HFF-Myc (cell line): ENCODE measurements around the gene CHTOP.

ENCODE experiments used
- DNase-seq: peaks from one replicate; pipeline ENCODE4 v3.0.0-alpha.2; 2011; ENCODE audit warnings: low read depth; ENCODE audit errors: extremely low read depth
- H3K4me3 ChIP-seq: replicated peaks from 2 replicates; pipeline ENCODE4 v1.5.1; 2011; ENCODE audit warnings: low read depth, mild to moderate bottlenecking, control low read depth, low read length
- TF ChIP-seq, protein P1 (sequence below): IDR thresholded peaks from 2 replicates; pipeline ENCODE4 v1.5.1; 2012; ENCODE audit warnings: mild to moderate bottlenecking, low read depth, low read length, control low read depth; ENCODE audit errors: missing control alignments

Gene CHTOP

DNA sequence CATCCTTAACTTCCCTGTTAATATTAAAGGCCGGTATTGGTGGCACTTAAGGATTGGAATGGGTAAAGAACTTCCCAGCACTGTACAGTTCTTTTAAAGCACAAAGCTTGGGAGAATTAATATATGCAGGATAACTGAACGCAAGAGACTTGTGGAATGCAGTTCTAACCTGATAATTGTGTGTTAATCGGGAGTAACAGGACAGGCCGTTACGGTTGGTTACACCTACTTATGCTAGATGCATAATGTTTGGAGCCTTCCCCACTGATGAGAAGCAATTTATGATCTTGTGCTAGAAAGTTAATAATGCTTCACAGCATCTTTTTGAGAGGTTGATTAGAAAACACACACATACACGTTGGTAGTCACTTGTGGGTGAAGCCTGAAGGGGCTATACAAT is 7.0 kb downstream of the CHTOP start:
- no peak overlapping the region for H3K4me3 ChIP-seq
- DNase-seq: no peak
- TF ChIP-seq, protein P1, sequence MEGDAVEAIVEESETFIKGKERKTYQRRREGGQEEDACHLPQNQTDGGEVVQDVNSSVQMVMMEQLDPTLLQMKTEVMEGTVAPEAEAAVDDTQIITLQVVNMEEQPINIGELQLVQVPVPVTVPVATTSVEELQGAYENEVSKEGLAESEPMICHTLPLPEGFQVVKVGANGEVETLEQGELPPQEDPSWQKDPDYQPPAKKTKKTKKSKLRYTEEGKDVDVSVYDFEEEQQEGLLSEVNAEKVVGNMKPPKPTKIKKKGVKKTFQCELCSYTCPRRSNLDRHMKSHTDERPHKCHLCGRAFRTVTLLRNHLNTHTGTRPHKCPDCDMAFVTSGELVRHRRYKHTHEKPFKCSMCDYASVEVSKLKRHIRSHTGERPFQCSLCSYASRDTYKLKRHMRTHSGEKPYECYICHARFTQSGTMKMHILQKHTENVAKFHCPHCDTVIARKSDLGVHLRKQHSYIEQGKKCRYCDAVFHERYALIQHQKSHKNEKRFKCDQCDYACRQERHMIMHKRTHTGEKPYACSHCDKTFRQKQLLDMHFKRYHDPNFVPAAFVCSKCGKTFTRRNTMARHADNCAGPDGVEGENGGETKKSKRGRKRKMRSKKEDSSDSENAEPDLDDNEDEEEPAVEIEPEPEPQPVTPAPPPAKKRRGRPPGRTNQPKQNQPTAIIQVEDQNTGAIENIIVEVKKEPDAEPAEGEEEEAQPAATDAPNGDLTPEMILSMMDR: no peak

DNA sequence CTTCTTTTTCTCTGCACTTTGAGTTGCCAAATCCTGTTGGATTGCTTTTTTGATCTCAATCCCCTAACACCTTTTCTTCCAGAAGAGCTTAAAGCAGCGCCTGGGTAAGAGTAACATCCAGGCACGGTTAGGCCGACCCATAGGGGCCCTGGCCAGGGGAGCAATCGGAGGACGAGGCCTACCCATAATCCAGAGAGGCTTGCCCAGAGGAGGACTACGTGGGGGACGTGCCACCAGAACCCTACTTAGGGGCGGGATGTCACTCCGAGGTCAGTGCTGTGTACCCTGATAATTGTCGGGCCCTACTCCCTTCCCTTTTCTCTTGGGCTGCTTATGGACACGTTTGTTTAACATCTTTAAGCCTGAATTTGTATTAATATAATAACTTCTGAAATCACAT is 8.3 kb downstream of the CHTOP start:
- no peak overlapping the region for H3K4me3 ChIP-seq
- no peak for DNase-seq
- TF ChIP-seq, protein P1: no peak

DNA sequence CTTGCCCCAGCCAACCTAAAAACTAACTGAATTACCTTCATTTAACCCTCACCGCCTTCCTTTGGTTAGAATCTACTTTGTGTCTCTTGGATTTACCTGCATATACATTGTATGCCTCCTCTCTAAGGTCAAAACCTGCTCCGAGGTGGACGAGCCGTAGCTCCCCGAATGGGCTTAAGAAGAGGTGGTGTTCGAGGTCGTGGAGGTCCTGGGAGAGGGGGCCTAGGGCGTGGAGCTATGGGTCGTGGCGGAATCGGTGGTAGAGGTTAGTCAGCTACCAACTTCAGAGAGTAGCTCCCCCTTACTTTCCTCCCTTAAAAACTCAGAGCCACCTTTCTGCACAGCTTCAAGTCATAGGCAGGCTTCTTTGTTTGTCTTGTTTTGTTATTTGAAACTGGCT is 9.2 kb downstream of the CHTOP start:
- no peak for DNase-seq
- no peak overlapping the region for H3K4me3 ChIP-seq
- TF ChIP-seq, protein P1: no peak

DNA sequence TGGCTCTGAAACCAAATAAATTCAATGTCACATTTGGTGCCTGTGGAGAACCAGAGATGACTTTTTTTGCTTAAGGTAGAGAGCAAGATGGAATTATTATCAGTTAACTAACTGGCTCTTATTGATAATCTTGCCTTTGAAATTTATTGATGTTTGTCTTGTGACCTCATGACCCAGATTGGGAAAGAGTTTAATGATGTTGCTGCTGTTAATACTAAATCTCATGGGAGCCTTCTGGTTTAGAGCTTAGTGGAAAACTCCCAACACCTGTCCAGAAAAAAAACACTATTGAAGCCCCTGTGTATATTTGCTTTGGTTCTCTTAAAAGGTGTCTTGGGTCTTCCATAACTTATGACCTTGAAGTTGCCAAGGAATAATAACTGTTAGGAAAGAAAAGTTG is 9.9 kb downstream of the CHTOP start:
- H3K4me3 ChIP-seq: no peak overlapping the region
- DNase-seq: no peak
- TF ChIP-seq, protein P1: no peak

DNA sequence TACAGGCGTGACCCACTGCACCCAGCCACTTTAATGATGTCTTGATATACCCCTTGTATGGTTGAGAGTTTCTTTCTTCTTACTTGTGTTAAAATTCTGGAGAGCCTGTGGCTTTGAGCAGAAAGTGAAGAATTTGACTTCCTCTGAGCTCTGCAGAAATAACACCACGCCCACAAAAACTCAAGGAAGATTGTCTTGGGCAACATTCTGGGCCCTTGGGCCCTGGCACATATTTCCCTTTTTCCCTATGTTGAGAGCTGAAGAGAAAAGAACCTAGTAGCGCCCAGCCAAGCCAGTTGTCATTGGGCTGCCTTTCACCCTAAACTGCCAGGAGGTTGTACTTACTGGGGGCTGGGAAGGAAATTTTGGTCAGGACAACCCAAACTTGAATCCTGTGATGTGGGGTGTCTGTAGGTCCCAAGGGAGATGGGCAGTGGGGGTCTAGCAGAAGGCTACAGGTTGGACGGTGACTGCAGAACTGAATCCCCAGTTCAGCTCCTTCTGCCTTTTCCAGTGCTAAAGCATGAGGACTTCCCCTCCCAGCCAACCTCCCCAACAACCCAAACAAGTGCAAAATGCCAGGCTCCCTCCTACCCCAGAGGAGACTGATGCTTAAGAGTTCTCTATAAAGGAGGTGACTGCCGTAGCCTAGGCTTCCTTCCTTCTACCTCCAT is 12.9 kb downstream of the CHTOP start:
- TF ChIP-seq, protein P1: no peak
- no peak overlapping the region for H3K4me3 ChIP-seq
- no peak for DNase-seq

DNA sequence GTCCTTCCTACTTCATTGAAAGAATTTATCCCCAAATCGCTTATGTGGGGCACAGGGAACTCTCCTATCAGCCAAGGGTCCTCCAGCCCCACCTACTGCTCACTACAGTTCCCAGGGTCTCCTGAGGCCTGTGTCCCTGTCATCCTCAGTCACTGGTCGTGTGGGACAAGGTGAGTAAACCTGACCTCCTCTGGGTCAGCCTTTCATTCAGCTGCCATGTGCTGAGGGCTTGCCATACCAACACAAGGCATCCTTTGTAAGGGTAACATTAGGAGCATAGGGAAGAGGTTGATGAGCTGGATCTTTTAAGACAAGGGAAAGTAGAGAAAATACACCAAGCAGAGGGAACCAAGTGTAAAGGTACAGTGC is 13.5 kb downstream of the CHTOP start:
- DNase-seq: no peak
- H3K4me3 ChIP-seq: no peak overlapping the region
- TF ChIP-seq, protein P1: no peak
